ENCODE data around the gene BPIFB1.

The BPIFB1 gene

DNA sequence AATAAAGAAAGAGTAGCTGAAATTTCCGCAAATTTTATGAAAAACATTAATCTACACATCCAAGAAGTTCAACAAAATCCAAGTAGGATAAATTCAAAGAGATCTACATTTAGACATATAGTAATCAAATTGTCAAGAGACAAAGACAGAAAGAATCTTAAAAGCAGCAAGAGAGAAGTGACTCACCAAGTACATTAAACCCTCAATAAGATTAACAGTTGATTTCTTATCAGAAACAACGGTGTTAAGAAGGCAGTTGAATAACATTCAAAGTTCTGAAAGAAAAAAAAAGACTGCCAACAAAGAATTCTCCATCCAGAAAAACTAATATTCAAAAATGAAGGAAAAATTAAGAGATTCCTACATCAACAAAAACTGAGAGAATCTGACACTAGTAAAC lies 28.0 kb upstream of the BPIFB1 start:
- Histone ChIP-seq H3K27ac (no peak overlapping the region), H3K4me3 (no peak overlapping the region)
- DNase-seq (ENCODE audit: low spot score) = no peak
- TF ChIP-seq, protein P1, sequence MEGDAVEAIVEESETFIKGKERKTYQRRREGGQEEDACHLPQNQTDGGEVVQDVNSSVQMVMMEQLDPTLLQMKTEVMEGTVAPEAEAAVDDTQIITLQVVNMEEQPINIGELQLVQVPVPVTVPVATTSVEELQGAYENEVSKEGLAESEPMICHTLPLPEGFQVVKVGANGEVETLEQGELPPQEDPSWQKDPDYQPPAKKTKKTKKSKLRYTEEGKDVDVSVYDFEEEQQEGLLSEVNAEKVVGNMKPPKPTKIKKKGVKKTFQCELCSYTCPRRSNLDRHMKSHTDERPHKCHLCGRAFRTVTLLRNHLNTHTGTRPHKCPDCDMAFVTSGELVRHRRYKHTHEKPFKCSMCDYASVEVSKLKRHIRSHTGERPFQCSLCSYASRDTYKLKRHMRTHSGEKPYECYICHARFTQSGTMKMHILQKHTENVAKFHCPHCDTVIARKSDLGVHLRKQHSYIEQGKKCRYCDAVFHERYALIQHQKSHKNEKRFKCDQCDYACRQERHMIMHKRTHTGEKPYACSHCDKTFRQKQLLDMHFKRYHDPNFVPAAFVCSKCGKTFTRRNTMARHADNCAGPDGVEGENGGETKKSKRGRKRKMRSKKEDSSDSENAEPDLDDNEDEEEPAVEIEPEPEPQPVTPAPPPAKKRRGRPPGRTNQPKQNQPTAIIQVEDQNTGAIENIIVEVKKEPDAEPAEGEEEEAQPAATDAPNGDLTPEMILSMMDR (IDR thresholded peaks at IDR 0.05) = no peak

DNA sequence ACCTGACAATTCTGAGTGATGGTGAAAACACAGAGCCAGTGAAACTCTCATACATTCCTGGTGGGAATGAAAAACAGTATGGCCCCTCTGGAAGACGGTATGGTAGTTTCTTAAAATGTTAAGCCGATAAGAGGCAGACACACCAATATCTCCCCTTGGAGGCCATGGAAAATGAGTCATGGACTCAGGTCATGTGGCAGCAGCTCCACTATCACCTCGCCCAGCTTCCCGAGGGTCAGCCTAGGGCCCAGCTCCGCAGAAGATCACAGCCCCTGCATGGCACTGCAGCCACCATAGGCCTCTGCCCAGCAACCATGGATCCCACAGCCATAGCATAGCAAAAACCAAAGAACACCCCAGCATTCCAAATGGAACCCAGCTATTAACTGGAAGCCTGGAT lies 25.8 kb upstream of the BPIFB1 start:
- TF ChIP-seq, protein P1 (IDR thresholded peaks at IDR 0.05) = no peak
- no peak overlapping the region for H3K27ac ChIP-seq

DNA sequence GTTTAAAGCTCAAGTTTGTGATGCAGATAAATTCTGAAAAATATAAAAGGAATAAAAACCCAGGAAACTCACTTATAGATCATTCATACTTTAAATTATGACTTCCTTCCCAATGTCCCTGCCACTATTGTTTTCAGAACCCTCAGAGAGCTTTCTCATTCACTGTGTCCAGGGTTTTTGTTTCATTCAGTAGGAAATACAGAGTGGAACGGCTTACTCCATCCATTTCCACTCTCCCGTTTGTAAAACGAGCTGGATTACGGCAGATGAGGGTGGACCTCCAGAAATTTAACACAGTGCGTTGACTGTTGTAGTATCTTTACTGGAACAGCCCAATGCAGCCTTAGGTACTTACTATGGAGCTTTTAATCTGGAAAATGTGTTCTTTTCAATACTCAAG lies 23.6 kb upstream of the BPIFB1 start:
- Histone ChIP-seq H3K27ac (no peak overlapping the region), H3K4me3 (no peak overlapping the region)
- TF ChIP-seq, protein P1 (IDR thresholded peaks at IDR 0.05) = no peak
- no peak for DNase-seq (ENCODE audit: low spot score)

More for the DNA sequence above, 25.8 kb upstream of the BPIFB1 start:
- no peak overlapping the region for H3K4me3 ChIP-seq
- no peak for DNase-seq (ENCODE audit: low spot score)

DNA sequence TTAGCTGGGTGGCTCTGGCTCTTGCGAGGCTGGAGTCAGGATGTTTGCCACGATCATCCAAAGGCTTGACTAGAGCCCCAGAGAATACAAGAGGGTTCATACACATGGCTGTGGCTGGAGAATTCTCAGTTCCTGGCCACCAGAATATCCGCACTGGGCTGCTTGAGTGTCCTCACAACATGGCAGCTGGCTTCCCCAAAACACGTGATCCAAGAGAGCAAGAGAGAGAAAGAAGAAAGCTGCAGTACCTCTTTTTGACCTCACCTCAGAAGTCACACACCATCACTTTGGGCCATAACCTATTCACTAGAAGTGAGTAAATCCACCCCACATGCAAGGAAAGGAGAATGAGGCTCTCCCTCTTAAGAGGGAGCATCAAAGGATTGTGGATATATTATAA lies 21.5 kb upstream of the BPIFB1 start:
- no peak for DNase-seq (ENCODE audit: low spot score)
- Histone ChIP-seq H3K27ac (no peak overlapping the region), H3K4me3 (no peak overlapping the region)
- TF ChIP-seq, protein P1 (IDR thresholded peaks at IDR 0.05) = no peak

DNA sequence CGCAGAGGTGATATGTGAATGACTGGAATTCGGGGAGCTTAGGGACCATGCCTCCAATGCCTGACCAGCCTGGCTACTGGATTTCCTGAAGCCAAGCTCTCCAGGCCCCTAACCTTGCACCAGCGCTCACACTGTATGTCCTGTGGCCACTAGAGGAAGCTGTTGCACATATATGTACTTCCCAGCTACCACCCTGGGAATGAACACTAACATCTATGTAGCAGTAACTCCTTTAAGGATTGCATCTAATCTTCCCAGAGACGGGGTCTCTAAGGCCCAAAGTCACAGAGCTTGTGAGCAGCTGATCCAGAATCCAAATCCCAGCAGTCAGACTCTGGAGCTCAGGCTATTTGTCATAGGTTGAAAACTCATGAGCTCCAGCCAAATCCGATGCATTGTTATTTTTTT lies 20.4 kb upstream of the BPIFB1 start:
- no peak for DNase-seq (ENCODE audit: low spot score)

DNA sequence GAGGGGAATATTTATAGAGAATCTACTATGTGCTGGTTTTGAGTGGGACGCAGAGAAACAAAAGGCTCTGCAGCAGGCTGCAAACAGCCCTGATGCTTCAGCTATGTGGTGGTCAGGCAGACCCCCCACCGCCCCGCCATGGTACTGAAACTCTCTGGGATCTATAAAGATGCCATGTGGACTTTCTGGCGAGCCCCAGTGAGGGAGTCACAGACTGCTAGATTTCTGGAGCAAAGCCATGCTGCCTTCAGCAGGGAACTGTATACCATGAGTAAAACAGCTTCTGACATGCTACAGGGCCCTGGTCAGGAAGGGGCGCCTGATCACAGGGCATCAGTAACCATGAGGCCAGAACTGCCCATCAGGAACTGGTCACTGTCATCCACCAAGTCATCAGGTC lies 19.2 kb upstream of the BPIFB1 start:
- TF ChIP-seq, protein P1 (IDR thresholded peaks at IDR 0.05) = no peak
- DNase-seq (ENCODE audit: low spot score) = no peak
- Histone ChIP-seq H3K27ac (no peak overlapping the region), H3K4me3 (no peak overlapping the region)

More for the DNA sequence above, 20.4 kb upstream of the BPIFB1 start:
- Histone ChIP-seq H3K4me3 (no peak overlapping the region), H3K27ac (no peak overlapping the region)
- TF ChIP-seq, protein P1 (IDR thresholded peaks at IDR 0.05) = no peak

DNA sequence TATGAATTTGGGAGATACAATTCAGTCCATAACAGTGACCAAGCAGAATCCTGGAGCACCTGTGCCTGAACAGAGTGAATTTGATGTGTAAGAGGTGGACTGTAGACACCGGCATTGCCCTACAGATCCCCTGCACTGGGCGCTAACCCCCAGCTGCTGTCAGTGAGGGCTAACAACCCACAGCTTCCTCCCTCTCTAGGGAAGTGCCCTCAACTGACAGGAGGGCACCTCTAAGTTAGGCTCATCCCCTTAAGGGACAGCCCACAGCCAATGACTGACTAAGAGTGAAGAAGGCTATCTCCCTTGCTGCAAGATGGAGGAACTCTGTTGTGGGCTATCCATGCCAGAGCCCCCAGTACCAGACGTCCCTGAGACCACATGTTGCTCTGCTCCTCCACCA lies 15.3 kb upstream of the BPIFB1 start:
- no peak for DNase-seq (ENCODE audit: low spot score)
- TF ChIP-seq, protein P1 (IDR thresholded peaks at IDR 0.05) = no peak
- H3K27ac ChIP-seq = no peak overlapping the region
- H3K4me3 ChIP-seq = no peak overlapping the region

All from coronary artery (tissue), 2 donors.